Measurements from ENCODE around the gene CEP57.
"Not testable (repeated sequence)": the region's sequence is repeated elsewhere in the genome, so short reads cannot be mapped to it uniquely, and the experiment has no call there.

CEP57 gene

DNA sequence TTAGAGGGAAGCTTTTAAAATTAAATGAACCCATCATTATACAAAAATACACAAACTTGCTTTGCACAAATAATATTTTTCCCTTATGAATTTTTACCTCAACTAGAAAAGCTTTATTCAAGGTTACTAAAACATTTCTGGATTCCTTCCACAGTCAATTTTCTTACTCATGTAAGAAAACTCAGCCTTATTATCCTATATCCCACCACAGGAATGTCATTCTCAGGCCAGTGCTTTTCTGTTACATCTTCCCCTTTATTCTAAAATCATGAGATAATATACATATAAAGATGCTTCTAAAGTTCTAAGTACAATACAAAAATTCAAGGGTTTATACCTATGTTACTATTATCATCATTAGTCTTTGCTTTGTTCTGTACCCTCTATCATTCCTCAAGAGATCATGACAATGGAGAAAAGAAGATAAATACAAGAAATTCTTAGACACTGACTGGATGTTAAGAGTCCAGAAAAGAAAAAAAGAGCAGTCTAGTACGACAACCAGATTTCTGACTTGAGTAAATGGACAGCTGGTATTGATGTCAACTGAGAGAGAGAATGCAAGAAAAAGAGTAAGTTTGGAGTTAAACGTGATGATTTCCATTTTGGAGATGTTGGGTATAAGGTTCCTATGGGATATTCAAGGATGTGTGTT, 73.3 kb downstream of the CEP57 start:
- no peak for DNase-seq

DNA sequence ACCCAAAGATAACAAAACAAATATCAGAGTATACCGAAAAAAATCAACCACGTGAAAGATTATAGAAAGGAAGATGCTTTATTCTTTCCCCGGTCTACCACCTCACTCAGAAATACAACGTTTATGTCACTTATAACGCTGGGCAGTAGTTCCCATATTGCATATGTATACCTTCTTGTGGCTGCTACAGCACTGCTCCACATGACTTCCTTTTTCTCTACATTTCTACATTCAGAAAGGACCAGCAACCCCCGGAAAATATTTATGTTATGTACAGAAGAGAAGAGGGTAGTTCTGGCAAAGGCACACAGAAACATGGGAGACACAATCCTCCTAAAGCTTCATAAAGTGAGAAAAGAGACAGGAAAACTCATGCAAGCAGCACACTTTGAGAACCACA, 76.8 kb downstream of the CEP57 start:
- DNase-seq, result no peak

DNA sequence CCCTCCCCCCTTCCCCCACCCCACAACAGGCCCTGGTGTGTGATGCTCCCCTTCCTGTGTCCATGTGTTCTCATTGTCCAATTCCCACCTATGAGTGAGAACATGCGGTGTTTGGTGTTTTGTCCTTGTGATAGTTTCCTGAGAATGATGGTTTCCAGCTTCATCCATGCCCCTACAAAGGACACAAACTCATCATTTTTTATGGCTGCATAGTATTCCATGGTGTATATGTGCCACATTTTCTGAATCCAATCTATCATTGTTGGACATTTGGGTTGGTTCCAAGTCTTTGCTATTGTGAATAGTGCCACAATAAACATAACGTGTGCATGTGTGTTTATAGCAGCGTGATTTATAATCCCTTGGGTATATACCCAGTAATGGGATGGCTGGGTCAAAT, 80.6 kb downstream of the CEP57 start:
- DNase-seq, result not testable (repeated sequence)

DNA sequence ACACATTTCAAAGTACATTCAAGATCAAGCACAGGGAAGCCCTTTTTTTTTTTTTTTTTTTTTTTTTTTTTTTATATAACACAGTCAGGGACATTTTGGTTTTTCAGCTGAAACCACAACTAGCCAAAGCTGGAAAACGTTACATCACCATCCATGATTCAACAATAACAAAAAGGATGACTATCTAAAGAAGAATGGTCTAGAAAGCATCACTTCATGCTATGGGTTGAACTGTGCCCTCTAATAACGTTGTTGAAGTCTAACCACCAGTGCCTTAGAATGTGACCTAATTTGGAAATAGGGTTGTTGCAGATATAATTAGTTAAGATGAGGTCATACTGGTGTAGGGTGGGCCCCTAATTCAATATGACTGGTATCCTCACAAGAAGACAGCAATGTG, 87.0 kb downstream of the CEP57 start:
- DNase-seq, result no peak

Data from DMS53 (cell line).